ENCODE results near the gene TLCD1. TPM values are rescaled to one million over a fixed set of nuclear protein-coding genes. Genes with fewer than 3 reads are reported as not detected.

Gene TLCD1
- polyA plus RNA-seq, 1 donor from 2014 or later, result not detected

DNA sequence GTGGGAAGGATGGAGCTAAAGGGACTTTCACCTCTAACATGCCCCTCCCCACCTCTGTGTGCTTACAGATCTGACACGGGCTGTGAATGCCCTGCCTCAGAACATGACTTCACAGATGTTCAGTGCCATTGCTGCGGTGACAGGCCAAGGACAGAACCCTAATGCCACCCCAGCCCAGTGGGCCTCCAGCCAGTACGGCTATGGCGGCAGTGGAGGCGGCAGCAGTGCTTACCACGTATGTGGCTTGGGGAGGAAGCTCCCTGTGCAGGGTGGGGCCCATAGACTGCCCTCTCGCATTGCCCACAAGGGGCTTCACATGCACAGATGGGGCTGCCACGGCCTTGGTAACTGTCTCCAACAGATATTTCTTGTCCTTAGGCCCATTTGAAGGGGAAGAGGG, 25.8 kb downstream of the TLCD1 start:
- no peak for TF ChIP-seq EZH2 (IDR thresholded peaks at IDR 0.05; ENCODE audit: borderline replicate concordance, insufficient read depth, low read length, poor library complexity, severe bottlenecking)
- no peak for TF ChIP-seq MXI1 (conservative IDR thresholded peaks at IDR 0.05; ENCODE audit: poor library complexity, severe bottlenecking)
- TF ChIP-seq, protein P1, sequence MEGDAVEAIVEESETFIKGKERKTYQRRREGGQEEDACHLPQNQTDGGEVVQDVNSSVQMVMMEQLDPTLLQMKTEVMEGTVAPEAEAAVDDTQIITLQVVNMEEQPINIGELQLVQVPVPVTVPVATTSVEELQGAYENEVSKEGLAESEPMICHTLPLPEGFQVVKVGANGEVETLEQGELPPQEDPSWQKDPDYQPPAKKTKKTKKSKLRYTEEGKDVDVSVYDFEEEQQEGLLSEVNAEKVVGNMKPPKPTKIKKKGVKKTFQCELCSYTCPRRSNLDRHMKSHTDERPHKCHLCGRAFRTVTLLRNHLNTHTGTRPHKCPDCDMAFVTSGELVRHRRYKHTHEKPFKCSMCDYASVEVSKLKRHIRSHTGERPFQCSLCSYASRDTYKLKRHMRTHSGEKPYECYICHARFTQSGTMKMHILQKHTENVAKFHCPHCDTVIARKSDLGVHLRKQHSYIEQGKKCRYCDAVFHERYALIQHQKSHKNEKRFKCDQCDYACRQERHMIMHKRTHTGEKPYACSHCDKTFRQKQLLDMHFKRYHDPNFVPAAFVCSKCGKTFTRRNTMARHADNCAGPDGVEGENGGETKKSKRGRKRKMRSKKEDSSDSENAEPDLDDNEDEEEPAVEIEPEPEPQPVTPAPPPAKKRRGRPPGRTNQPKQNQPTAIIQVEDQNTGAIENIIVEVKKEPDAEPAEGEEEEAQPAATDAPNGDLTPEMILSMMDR (IDR thresholded peaks at IDR 0.05; ENCODE audit: poor library complexity, severe bottlenecking), result no peak
- TF ChIP-seq, protein P2, sequence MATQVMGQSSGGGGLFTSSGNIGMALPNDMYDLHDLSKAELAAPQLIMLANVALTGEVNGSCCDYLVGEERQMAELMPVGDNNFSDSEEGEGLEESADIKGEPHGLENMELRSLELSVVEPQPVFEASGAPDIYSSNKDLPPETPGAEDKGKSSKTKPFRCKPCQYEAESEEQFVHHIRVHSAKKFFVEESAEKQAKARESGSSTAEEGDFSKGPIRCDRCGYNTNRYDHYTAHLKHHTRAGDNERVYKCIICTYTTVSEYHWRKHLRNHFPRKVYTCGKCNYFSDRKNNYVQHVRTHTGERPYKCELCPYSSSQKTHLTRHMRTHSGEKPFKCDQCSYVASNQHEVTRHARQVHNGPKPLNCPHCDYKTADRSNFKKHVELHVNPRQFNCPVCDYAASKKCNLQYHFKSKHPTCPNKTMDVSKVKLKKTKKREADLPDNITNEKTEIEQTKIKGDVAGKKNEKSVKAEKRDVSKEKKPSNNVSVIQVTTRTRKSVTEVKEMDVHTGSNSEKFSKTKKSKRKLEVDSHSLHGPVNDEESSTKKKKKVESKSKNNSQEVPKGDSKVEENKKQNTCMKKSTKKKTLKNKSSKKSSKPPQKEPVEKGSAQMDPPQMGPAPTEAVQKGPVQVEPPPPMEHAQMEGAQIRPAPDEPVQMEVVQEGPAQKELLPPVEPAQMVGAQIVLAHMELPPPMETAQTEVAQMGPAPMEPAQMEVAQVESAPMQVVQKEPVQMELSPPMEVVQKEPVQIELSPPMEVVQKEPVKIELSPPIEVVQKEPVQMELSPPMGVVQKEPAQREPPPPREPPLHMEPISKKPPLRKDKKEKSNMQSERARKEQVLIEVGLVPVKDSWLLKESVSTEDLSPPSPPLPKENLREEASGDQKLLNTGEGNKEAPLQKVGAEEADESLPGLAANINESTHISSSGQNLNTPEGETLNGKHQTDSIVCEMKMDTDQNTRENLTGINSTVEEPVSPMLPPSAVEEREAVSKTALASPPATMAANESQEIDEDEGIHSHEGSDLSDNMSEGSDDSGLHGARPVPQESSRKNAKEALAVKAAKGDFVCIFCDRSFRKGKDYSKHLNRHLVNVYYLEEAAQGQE (IDR thresholded peaks at IDR 0.05; ENCODE audit: borderline replicate concordance), result no peak
- H3K27me3 ChIP-seq (ENCODE audit: insufficient read depth, low read depth, low read length), result no peaks in the 10 kb centered on the region
- no peaks in the 10 kb centered on the region for H3K9me2 ChIP-seq (ENCODE audit: insufficient read depth, low read length)
- H3F3A ChIP-seq (ENCODE audit: insufficient read depth, low read length, poor library complexity, severe bottlenecking), result no peaks in the 10 kb centered on the region
- H3K4me2 ChIP-seq (ENCODE audit: low read length), result no peak overlapping the region
- H3K79me2 ChIP-seq (replicated peaks; ENCODE audit: insufficient read depth, low read length), result no peaks in the 10 kb centered on the region
- no peak overlapping the region for H2AFZ ChIP-seq (ENCODE audit: low read depth, low read length)
- peaks cover 5% of the 10 kb centered on the region for H3K36me3 ChIP-seq (ENCODE audit: insufficient read depth, low read length)
- no peaks in the 10 kb centered on the region for H3K9me3 ChIP-seq (ENCODE audit: low read length)
- H3K27ac ChIP-seq (ENCODE audit: low read length), result no peak overlapping the region
- no peak overlapping the region for H3K9ac ChIP-seq (ENCODE audit: low read length)
- H4K20me1 ChIP-seq (ENCODE audit: insufficient read depth), result no peaks in the 10 kb centered on the region
- H3K4me3 ChIP-seq (ENCODE audit: low read length), result no peak overlapping the region

DNA sequence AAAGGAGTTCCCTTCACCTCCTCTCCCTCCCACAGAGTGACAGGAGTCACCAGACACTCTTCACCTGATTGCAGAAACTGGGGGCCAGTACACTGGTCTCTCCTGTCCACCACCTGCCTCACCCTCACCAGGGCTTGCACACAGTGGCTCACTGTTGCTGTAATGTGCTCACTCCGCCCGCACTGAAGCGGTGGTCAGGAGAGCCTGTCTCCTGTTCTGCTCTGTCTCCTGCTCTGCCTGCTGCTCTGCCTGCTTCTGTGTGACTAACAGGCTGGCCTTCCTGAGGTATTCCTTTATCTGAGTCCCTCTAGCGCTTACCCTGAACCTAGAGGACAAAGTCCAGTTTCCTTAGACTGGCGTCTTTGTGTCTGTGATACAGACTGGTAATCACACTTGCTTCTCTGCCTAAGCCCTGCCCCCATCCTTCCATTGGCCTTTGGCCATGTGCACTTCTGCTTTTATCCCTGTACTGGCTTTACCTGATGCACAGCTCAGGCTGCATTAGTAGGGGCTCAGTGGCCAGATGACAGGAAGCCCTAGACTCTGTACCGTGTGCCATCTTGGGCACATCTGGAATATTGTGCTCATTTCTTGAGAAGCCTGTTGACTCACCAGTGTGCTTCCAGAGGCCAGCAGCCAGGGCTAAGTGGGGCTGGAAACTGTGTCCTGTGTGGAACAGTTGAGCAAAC, 27.6 kb downstream of the TLCD1 start:
- Histone ChIP-seq H3K9me3 (ENCODE audit: low read length) (no peaks in the 10 kb centered on the region), H3F3A (ENCODE audit: insufficient read depth, low read length, poor library complexity, severe bottlenecking) (no peaks in the 10 kb centered on the region), H3K36me3 (ENCODE audit: insufficient read depth, low read length) (peaks cover 5% of the 10 kb centered on the region), H3K9me2 (ENCODE audit: insufficient read depth, low read length) (no peaks in the 10 kb centered on the region), H2AFZ (ENCODE audit: low read depth, low read length) (no peak overlapping the region), H3K9ac (ENCODE audit: low read length) (no peak overlapping the region), H3K27ac (ENCODE audit: low read length) (no peak overlapping the region), H3K4me3 (ENCODE audit: low read length) (no peak overlapping the region), H3K27me3 (ENCODE audit: insufficient read depth, low read depth, low read length) (no peaks in the 10 kb centered on the region), H4K20me1 (ENCODE audit: insufficient read depth) (no peaks in the 10 kb centered on the region), H3K4me2 (ENCODE audit: low read length) (no peak overlapping the region), H3K79me2 (replicated peaks; ENCODE audit: insufficient read depth, low read length) (no peaks in the 10 kb centered on the region)
- TF ChIP-seq, protein P1 (IDR thresholded peaks at IDR 0.05; ENCODE audit: poor library complexity, severe bottlenecking), result no peak
- TF ChIP-seq RAD21 (conservative IDR thresholded peaks at IDR 0.05) (no peak), EZH2 (IDR thresholded peaks at IDR 0.05; ENCODE audit: borderline replicate concordance, insufficient read depth, low read length, poor library complexity, severe bottlenecking) (no peak), TAF1 (IDR thresholded peaks at IDR 0.05; ENCODE audit: low read depth) (no peak), MXI1 (conservative IDR thresholded peaks at IDR 0.05; ENCODE audit: poor library complexity, severe bottlenecking) (no peak), POLR2AphosphoS5 (IDR thresholded peaks at IDR 0.05) (no peak), EP300 (conservative IDR thresholded peaks at IDR 0.05; ENCODE audit: poor library complexity, severe bottlenecking) (no peak)
- TF ChIP-seq, protein P2 (IDR thresholded peaks at IDR 0.05; ENCODE audit: borderline replicate concordance), result no peak

Measured in neural cell (in vitro differentiated cells).